ENCODE measurements around the gene KAT6B. TPM values are rescaled to one million over a fixed set of nuclear protein-coding genes. Genes with fewer than 3 reads are reported as not detected.

Gene KAT6B
- polyA plus RNA-seq, 1 donor from 2014 or later, result 11.5 TPM

GRCh38 chr10:75062506-75063299, 236.3 kb downstream of the KAT6B start:
- no peaks in the 10 kb centered on the region for H3K27me3 ChIP-seq (ENCODE audit: insufficient read depth, low read depth, low read length)
- H3K79me2 ChIP-seq (replicated peaks; ENCODE audit: insufficient read depth, low read length), result no peaks in the 10 kb centered on the region
- H2AFZ ChIP-seq (ENCODE audit: low read depth, low read length), result no peak overlapping the region
- H3K4me3 ChIP-seq (ENCODE audit: low read length), result no peak overlapping the region
- no peaks in the 10 kb centered on the region for H3K9me2 ChIP-seq (ENCODE audit: insufficient read depth, low read length)
- H3F3A ChIP-seq (ENCODE audit: insufficient read depth, low read length, poor library complexity, severe bottlenecking), result no peaks in the 10 kb centered on the region
- no peak for TF ChIP-seq EP300 (conservative IDR thresholded peaks at IDR 0.05; ENCODE audit: poor library complexity, severe bottlenecking)
- no peak for TF ChIP-seq POLR2AphosphoS5 (IDR thresholded peaks at IDR 0.05)
- no peak for TF ChIP-seq TAF1 (IDR thresholded peaks at IDR 0.05; ENCODE audit: low read depth)
- TF ChIP-seq CTCF (IDR thresholded peaks at IDR 0.05; ENCODE audit: poor library complexity, severe bottlenecking), result no peak
- TF ChIP-seq MXI1 (conservative IDR thresholded peaks at IDR 0.05; ENCODE audit: poor library complexity, severe bottlenecking), result no peak
- TF ChIP-seq RAD21 (conservative IDR thresholded peaks at IDR 0.05), result no peak
- TF ChIP-seq SMC3 (conservative IDR thresholded peaks at IDR 0.05; ENCODE audit: poor library complexity), result no peak
- no peak for TF ChIP-seq EZH2 (IDR thresholded peaks at IDR 0.05; ENCODE audit: borderline replicate concordance, insufficient read depth, low read length, poor library complexity, severe bottlenecking)
- no peak for TF ChIP-seq REST (IDR thresholded peaks at IDR 0.05; ENCODE audit: borderline replicate concordance)
- no peak overlapping the region for H3K4me2 ChIP-seq (ENCODE audit: low read length)
- H3K27ac ChIP-seq (ENCODE audit: low read length), result no peak overlapping the region
- no peaks in the 10 kb centered on the region for H3K36me3 ChIP-seq (ENCODE audit: insufficient read depth, low read length)
- H3K9ac ChIP-seq (ENCODE audit: low read length), result no peak overlapping the region
- H3K9me3 ChIP-seq (ENCODE audit: low read length), result no peaks in the 10 kb centered on the region
- no peaks in the 10 kb centered on the region for H4K20me1 ChIP-seq (ENCODE audit: insufficient read depth)

- Histone ChIP-seq H3K9ac (ENCODE audit: low read length) (no peak overlapping the region), H3K27me3 (ENCODE audit: insufficient read depth, low read depth, low read length) (no peaks in the 10 kb centered on the region), H3K36me3 (ENCODE audit: insufficient read depth, low read length) (no peaks in the 10 kb centered on the region), H3K9me3 (ENCODE audit: low read length) (no peaks in the 10 kb centered on the region), H3K79me2 (replicated peaks; ENCODE audit: insufficient read depth, low read length) (no peaks in the 10 kb centered on the region), H2AFZ (ENCODE audit: low read depth, low read length) (no peak overlapping the region), H3K4me3 (ENCODE audit: low read length) (no peak overlapping the region), H3F3A (ENCODE audit: insufficient read depth, low read length, poor library complexity, severe bottlenecking) (no peaks in the 10 kb centered on the region), H3K4me2 (ENCODE audit: low read length) (no peak overlapping the region), H4K20me1 (ENCODE audit: insufficient read depth) (no peaks in the 10 kb centered on the region), H3K27ac (ENCODE audit: low read length) (no peak overlapping the region), H3K9me2 (ENCODE audit: insufficient read depth, low read length) (no peaks in the 10 kb centered on the region)
- no peak for TF ChIP-seq SMC3 (conservative IDR thresholded peaks at IDR 0.05; ENCODE audit: poor library complexity)
- TF ChIP-seq POLR2AphosphoS5 (IDR thresholded peaks at IDR 0.05), result no peak
- TF ChIP-seq EP300 (conservative IDR thresholded peaks at IDR 0.05; ENCODE audit: poor library complexity, severe bottlenecking), result no peak
- TF ChIP-seq MXI1 (conservative IDR thresholded peaks at IDR 0.05; ENCODE audit: poor library complexity, severe bottlenecking), result no peak
- TF ChIP-seq CTCF (IDR thresholded peaks at IDR 0.05; ENCODE audit: poor library complexity, severe bottlenecking), result no peak
- no peak for TF ChIP-seq RAD21 (conservative IDR thresholded peaks at IDR 0.05)
- TF ChIP-seq REST (IDR thresholded peaks at IDR 0.05; ENCODE audit: borderline replicate concordance), result no peak
- TF ChIP-seq TAF1 (IDR thresholded peaks at IDR 0.05; ENCODE audit: low read depth), result no peak
- TF ChIP-seq EZH2 (IDR thresholded peaks at IDR 0.05; ENCODE audit: borderline replicate concordance, insufficient read depth, low read length, poor library complexity, severe bottlenecking), result no peak
These were observed 237.2 kb downstream of the KAT6B start for GRCh38 chr10:75063461-75064230.
